A549 treated with Hydrocortisone at 1 μM for 4 hours (cell line): ENCODE results near the gene PTCH2. TPM values are rescaled to one million over a fixed set of nuclear protein-coding genes. Genes with fewer than 3 reads are reported as not detected.

Source experiments
- total RNA-seq: library from RNA; stranded (reverse); fragments of 200-300 nt; extraction: Qiagen RNA extraction; gene quantifications from 5 replicates; pipeline ENCODE4 v1.2.3, GENCODE V29; 2022

The PTCH2 gene, protein sequence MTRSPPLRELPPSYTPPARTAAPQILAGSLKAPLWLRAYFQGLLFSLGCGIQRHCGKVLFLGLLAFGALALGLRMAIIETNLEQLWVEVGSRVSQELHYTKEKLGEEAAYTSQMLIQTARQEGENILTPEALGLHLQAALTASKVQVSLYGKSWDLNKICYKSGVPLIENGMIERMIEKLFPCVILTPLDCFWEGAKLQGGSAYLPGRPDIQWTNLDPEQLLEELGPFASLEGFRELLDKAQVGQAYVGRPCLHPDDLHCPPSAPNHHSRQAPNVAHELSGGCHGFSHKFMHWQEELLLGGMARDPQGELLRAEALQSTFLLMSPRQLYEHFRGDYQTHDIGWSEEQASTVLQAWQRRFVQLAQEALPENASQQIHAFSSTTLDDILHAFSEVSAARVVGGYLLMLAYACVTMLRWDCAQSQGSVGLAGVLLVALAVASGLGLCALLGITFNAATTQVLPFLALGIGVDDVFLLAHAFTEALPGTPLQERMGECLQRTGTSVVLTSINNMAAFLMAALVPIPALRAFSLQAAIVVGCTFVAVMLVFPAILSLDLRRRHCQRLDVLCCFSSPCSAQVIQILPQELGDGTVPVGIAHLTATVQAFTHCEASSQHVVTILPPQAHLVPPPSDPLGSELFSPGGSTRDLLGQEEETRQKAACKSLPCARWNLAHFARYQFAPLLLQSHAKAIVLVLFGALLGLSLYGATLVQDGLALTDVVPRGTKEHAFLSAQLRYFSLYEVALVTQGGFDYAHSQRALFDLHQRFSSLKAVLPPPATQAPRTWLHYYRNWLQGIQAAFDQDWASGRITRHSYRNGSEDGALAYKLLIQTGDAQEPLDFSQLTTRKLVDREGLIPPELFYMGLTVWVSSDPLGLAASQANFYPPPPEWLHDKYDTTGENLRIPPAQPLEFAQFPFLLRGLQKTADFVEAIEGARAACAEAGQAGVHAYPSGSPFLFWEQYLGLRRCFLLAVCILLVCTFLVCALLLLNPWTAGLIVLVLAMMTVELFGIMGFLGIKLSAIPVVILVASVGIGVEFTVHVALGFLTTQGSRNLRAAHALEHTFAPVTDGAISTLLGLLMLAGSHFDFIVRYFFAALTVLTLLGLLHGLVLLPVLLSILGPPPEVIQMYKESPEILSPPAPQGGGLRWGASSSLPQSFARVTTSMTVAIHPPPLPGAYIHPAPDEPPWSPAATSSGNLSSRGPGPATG
- 0.14 to 0.27 TPM (median 0.22 TPM) in 5 replicates for total RNA-seq

DNA sequence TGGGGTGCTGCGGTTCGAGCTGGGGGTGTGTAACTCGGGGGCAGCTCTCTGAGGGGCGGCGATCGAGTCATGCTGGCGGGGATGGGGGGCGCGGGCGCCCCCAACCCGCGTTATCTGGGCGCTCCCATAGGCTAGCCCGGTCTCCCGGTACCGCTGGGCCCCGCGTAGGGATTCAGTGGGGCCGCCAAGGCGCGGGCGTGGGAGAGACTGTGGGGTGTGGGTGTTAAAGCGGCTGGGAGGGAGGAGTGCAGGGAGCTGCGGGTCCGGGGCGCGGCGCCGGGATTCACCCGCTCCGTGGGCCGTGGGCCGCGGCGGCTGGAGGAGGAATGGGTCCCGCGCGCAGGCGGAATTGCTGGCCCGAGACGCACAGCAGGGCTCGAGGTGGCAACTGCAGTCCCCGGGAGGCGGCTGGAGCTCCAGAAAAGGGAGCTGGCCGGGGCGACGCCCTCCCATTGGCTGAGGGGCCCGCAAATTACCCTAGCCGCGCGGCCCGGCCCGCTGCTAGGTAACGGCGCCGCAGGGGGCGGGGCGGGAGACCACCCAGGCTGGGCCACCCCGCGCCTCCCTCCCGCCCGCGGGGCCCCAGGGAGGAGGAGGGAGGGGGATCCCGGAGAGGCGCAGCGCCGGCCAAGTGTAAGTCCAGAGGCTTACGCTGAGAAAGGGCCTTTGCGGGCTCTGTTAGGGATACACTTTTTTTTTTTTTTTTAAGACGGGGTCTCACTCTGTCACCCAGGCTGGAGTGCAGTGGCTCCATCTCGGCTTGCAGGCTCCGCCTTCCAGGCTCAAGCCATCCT, at the start of gene PTCH2:
Gene PTCH2 (minus strand): TSS at position 392 of the 794 bp plus-strand sequence. CDS start 321 bp downstream, at position 71.

DNA sequence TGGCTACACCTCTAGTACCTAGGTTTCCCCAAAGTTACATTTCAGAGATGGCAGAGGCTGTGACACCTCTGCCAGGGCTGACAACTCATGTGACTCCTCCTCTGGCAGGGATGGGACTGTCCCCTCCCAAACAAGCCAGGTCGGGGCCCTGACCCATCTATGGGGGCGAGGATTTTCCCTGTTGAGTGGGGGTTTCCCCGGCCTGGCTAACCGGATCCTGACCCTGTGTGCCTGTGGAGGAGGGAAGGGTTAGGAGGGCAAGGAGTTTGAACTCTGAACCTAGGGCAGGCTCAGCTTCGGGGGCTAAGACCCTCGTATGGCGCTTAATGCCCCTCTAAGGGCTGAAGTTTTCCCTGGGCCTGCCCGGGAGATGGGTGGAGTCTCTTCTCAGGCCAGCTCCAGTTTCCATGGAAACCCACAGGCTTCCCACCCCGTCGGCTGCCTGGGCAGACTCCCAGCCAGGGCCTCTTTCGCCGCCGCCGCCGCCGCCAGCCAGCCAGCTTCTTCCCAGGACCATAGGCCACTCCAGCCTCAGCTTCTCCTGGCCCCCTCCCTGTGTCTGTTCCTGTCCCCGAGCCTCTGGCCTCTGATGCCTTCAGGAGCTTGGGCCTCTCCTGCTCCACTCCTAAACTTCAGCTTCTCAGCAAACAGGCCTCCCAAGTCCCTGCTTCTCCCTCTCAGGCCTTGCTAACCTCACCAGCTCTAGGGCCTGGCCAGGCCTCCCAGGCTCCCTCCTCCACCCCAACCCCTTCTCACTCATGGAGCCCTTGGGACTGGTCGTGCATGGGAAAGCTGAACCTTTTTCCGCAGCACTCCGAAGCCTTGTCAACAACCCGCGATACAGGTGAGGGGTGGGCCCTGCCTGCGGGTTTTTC, 34.8 kb downstream of the PTCH2 start, which contains the start of gene BTBD19:
Gene BTBD19 (plus strand): TSS at position 461 of the 875 bp plus-strand sequence. CDS start 298 bp downstream, at position 759.

DNA sequence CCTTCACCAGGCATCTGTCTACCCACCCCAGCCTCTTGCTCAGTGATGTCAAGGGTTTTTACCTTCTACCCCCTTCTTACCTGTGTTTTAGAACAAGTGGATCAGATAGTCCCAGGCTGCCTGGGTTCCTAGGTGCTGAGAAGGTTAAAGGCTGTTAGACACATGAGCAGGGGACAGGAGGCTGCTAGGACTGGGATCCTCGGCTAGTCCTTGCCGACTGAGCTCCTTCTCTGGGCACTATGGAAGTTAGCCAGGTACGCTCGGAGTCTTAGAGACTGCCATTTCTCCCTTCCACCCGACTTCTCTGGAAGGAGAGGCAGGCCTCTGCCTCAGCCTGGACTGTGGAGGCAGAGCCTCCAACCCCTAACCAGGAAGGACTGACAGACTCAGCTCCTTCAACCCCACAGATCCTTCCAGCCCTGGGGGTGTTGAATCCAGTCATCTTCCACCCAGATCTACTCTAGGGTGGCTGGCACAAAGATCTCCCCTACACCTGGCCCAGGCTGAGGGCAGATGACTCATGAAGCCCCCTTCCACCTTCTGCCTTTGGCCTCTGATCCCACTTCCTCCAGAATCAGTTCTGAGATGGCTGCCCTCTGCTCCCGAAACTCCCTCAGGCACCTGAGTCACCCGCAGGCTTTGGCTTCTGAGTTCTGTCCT, 36.2 kb downstream of the PTCH2 start, which contains the start of gene DYNLT4:
Gene DYNLT4 (minus strand): TSS at position 648 of the 660 bp plus-strand sequence. CDS start 683 bp downstream, outside the sequence.

DNA sequence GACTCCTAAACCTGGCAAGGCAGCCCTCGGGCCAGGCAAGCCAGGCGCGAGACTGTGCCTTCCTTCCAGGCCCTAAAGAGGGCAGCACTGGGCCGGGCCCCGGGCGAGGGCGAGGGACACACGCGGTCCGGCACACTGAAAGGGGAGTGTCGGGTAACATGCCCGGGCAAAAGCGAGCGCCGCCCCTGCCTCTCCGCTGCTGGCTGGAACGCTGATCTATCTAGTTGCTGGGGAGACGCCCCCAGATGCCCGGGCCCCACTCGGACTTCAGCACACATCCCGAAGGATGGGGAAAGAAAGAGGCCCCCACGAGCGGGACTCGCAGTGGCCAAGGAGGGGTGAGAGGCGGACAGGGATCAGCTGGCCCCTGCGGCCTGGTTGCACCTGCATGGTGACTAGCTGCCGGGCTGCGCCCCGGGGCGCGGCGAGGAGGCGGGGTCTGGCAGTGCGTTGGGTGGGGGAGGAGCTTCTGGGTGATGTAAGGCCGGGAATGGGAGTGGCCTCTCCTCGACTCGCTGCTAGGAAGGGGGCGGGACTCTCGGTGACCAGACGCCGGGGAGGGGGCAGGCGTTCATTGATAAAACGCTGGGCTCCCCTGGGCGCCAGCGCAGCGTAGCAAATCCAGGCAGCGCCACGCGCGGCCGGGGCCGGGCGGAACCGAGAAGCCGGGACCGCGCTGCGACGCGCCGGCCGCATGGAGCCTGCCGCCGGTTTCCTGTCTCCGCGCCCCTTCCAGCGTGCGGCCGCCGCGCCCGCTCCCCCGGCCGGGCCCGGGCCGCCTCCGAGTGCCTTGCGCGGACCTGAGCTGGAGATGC, 43.1 kb downstream of the PTCH2 start, which contains the start of gene PLK3:
Gene PLK3 (plus strand): TSS at position 608 of the 815 bp plus-strand sequence. CDS start 87 bp downstream, at position 695.

DNA sequence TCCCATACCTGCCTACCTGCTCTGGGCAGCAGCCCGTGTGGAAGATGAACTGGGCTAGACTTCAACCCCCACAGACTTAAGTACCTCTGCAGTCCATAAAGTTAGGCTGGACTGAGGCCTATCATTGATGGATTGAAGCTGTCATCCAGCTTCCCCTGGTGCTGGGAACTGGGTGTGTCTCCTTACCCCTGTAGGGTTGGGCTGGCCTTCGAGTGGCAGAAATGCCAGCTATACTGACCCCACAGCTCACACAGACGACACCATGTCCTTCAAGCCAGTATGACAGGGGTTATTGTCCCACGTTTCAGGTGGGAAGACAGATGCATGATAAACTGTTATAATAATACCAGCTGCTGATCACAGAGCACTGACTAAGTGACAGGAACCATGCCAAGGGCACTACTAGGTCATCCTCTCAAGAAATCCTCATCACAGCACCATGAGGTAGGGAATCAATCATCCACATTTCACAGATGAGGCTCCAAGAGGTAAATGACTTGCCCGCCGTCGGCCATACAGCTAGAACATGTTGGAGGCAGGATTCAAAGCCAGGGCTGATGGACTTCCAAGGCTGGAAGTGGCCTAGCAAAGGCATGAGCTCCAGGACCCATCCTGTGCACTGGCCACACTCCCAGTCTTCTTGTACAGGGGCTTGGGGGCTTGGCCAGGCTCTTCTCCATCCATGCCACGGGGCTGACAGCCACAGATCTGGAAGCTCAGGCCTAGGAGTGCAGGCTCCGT, 54.8 kb downstream of the PTCH2 start, which contains the start of gene BEST4:
Gene BEST4 (minus strand): TSS at position 51 of the 741 bp plus-strand sequence. CDS start 465 bp downstream, outside the sequence.

DNA sequence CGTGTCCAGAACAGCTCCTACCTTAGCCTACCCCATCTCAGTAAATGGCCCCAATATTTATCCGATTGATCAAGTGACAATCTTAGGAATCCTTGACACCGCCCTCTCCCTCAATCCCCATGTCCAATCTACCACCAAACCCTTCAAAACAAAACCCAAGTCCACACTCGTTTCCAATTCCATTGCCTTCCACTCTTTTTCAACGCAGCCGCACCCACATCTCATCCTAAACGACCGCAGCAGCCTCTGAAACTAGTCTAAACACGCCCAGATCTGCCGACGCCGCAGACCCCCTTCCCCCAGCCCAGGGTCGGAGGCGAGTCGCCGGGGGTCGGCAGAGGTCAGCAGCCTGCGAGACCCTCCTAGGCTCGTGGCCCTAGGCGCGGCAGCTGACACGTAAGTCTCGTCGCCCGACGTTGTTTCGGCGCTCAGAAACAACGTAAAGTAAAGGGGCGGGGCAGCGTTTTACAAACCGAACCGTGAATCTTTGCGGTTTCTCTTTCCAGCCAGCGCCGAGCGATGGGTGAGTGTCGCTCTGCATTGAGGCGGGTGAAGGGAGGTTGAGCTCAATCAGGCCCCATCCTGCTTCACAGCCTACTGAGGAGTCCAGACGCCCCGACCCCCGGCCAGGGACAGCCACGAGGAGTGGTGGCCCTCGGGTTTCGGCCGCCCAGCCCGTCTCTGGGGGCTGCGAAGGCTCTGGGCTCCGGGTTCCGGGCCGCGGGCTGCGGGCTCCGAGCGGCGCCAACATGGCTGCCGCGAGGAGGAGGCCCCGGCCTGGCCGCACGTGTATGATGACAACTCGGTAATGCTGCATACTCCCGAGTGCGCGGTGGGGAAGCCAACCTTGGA, 67.7 kb downstream of the PTCH2 start, which contains the start of gene RPS8:
Gene RPS8 (plus strand): TSS at position 463 of the 852 bp plus-strand sequence. CDS start 57 bp downstream, at position 520.

Other genes starting within 250 kb of the PTCH2 start
- 7.4 to 9.5 TPM (median 9.0 TPM) in 5 replicates for gene TMEM53, start 168.8 kb downstream of the PTCH2 start, total RNA-seq
- 0.55 to 1.1 TPM (median 0.92 TPM) in 5 replicates for gene ARMH1, start 168.5 kb downstream of the PTCH2 start, total RNA-seq
- not detected in 5 replicates for gene RNU5D-1, start 112.1 kb downstream of the PTCH2 start, total RNA-seq
- gene KIF2C, start 103.4 kb downstream of the PTCH2 start, total RNA-seq = 35.7 to 45.5 TPM (median 37.0 TPM) in 5 replicates
- 1,477 to 1,763 TPM (median 1,692 TPM) in 5 replicates for gene RPS8, start 67.7 kb downstream of the PTCH2 start, total RNA-seq
- 0.23 to 0.37 TPM (median 0.32 TPM) in 5 replicates for gene BEST4, start 55.1 kb downstream of the PTCH2 start, total RNA-seq
- 12.9 to 18.3 TPM (median 16.1 TPM) in 5 replicates for gene PLK3, start 42.9 kb downstream of the PTCH2 start, total RNA-seq
- 0.32 to 1.0 TPM (median 0.67 TPM) in 5 replicates for gene DYNLT4, start 35.9 kb downstream of the PTCH2 start, total RNA-seq
- 1.9 to 3.2 TPM (median 2.3 TPM) in 5 replicates for gene BTBD19, start 34.7 kb downstream of the PTCH2 start, total RNA-seq
- gene EIF2B3, start 143.3 kb upstream of the PTCH2 start, total RNA-seq = 16.6 to 20.7 TPM (median 16.9 TPM) in 5 replicates
- 16.2 to 19.0 TPM (median 17.3 TPM) in 5 replicates for gene HECTD3, start 168.1 kb upstream of the PTCH2 start, total RNA-seq
- 46.1 to 52.4 TPM (median 47.5 TPM) in 5 replicates for gene UROD, start 169.0 kb upstream of the PTCH2 start, total RNA-seq